ENCODE results near the gene VPS4A.

Gene VPS4A

GRCh38 chr16:69368866-69369265 lies 57.7 kb downstream of the VPS4A start:
- no peak for DNase-seq

DNA sequence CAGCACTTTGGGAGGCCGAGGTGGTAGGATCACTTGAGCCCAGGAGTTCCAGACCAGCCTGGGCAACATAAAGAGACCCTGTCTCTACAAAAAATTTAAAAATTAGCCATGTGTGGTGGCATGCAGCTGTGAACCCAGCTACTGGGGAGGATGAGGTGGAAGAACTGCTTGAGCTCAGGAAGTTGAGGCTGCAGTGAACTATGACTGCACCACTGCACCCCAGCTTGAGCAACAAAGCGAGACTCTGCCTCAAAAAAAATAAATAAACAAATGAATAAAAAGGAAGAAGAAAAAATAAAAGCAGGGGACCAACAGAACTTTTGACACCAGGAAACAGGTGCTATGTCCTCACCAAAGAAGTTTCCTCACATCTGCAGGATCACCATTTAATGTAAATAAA lies 60.4 kb downstream of the VPS4A start:
- DNase-seq, result no peak

- DNase-seq, result no peak
Measured at GRCh38 chr16:69373019-69373418, 61.9 kb downstream of the VPS4A start.
